ENCODE results near the gene HDAC10.
A peak's percentile ranks its signal among the peaks of the same experiment; 100 is the strongest.
"Not testable (repeated sequence)": the region's sequence is repeated elsewhere in the genome, so short reads cannot be mapped to it uniquely, and the experiment has no call there.

HDAC10 gene

GRCh38 chr22:50276143-50276542 is 25.1 kb upstream of the HDAC10 start:
- H3K36me3 ChIP-seq (ENCODE audit: control insufficient read depth in 1 of 2, insufficient read depth in 2 of 2, low read length in 2 of 2), result peaks cover 13 to 51% of the 10 kb centered on the region in 2 donors
- no peak overlapping the region for H3K4me3 ChIP-seq (ENCODE audit: low read depth in 1 of 2, low read length in 2 of 2)
- peaks cover 4% of the 10 kb centered on the region in 2 donors for H3K4me1 ChIP-seq (ENCODE audit: control insufficient read depth in 1 of 2, insufficient read depth in 2 of 2, low read length in 2 of 2)
- no peaks in the 10 kb centered on the region for H3K9me3 ChIP-seq (ENCODE audit: control insufficient read depth in 1 of 2, low read length in 2 of 2)
- H3K9ac ChIP-seq (ENCODE audit: low read depth in 1 of 2, low read length in 2 of 2), result no peak overlapping the region
- no peak overlapping the region for H3K27ac ChIP-seq (ENCODE audit: low read depth, low read length)
- H3K27me3 ChIP-seq (ENCODE audit: control insufficient read depth in 1 of 2, insufficient read depth in 2 of 2, low read length in 2 of 2), result no peaks in the 10 kb centered on the region

DNA sequence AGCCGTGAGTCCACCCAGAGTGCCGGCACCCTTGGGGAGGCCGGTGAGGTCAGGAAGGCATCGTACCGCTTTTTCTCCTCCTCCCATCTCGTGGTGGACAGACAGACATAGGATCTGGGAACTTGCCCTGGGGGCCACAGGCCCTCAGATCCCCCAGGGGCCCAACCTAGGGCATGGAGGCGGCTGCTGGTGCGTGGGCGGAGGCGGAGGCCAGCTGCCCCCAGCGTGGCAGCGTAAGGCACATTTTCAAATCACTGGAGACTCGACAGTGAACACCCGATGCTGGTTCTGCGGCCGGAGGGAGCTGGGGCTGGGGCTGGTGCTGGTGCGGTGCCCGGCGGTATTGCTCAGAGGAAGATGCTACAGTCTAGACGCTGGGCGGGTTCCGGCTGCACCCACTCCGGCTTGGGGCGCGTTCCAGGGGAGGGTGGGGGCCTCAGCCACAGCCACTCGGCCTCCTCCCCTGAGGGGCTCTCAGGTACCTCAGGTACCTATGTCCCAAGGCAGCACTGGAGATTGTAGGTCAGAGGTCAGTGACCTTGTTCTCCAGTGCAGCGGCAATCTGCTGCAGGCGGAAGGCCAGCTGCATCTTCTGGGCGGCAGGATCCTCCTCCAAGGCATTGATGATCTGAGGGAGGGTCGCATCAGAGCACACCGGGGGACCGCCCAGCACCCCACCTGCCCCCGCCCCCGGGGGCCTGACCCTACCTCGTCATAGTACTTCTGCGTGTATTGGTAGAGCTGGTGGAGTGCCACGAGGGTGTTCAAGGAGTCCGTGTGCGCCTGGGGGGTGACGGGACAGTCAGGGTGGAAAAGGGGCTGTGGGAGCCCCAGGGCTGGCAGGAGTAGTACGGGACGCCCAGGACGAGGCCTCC is 24.4 kb upstream of the HDAC10 start:
- Histone ChIP-seq H3K27me3 (ENCODE audit: control insufficient read depth in 1 of 2, insufficient read depth in 2 of 2, low read length in 2 of 2) (peaks cover 0 to 5% of the 10 kb centered on the region in 2 donors), H3K4me1 (ENCODE audit: control insufficient read depth in 1 of 2, insufficient read depth in 2 of 2, low read length in 2 of 2) (peaks cover 7 to 11% of the 10 kb centered on the region in 2 donors), H3K36me3 (ENCODE audit: control insufficient read depth in 1 of 2, insufficient read depth in 2 of 2, low read length in 2 of 2) (peaks cover 12 to 45% of the 10 kb centered on the region in 2 donors), H3K9me3 (ENCODE audit: control insufficient read depth in 1 of 2, low read length in 2 of 2) (no peaks in the 10 kb centered on the region), H3K4me3 (ENCODE audit: low read depth in 1 of 2, low read length in 2 of 2) (no peak overlapping the region), H3K27ac (ENCODE audit: low read depth, low read length) (no peak overlapping the region), H3K9ac (ENCODE audit: low read depth in 1 of 2, low read length in 2 of 2) (no peak overlapping the region)

GRCh38 chr22:50274771-50275170 is 23.7 kb upstream of the HDAC10 start:
- Histone ChIP-seq H3K4me3 (ENCODE audit: low read depth in 1 of 2, low read length in 2 of 2) (no peak overlapping the region), H3K4me1 (ENCODE audit: control insufficient read depth in 1 of 2, insufficient read depth in 2 of 2, low read length in 2 of 2) (peaks cover 7 to 12% of the 10 kb centered on the region in 2 donors), H3K27me3 (ENCODE audit: control insufficient read depth in 1 of 2, insufficient read depth in 2 of 2, low read length in 2 of 2) (peaks cover 0 to 5% of the 10 kb centered on the region in 2 donors), H3K9ac (ENCODE audit: low read depth in 1 of 2, low read length in 2 of 2) (no peak overlapping the region), H3K9me3 (ENCODE audit: control insufficient read depth in 1 of 2, low read length in 2 of 2) (no peaks in the 10 kb centered on the region), H3K27ac (ENCODE audit: low read depth, low read length) (no peak overlapping the region), H3K36me3 (ENCODE audit: control insufficient read depth in 1 of 2, insufficient read depth in 2 of 2, low read length in 2 of 2) (peaks cover 12 to 41% of the 10 kb centered on the region in 2 donors)

- Histone ChIP-seq H3K9ac (ENCODE audit: low read depth in 1 of 2, low read length in 2 of 2) (no peak overlapping the region), H3K4me3 (ENCODE audit: low read depth in 1 of 2, low read length in 2 of 2) (no peak overlapping the region), H3K36me3 (ENCODE audit: control insufficient read depth in 1 of 2, insufficient read depth in 2 of 2, low read length in 2 of 2) (peaks cover 10 to 36% of the 10 kb centered on the region in 2 donors), H3K27me3 (ENCODE audit: control insufficient read depth in 1 of 2, insufficient read depth in 2 of 2, low read length in 2 of 2) (peaks cover 2 to 5% of the 10 kb centered on the region in 2 donors), H3K27ac (ENCODE audit: low read depth, low read length) (no peak overlapping the region), H3K4me1 (ENCODE audit: control insufficient read depth in 1 of 2, insufficient read depth in 2 of 2, low read length in 2 of 2) (peaks cover 9 to 16% of the 10 kb centered on the region in 2 donors), H3K9me3 (ENCODE audit: control insufficient read depth in 1 of 2, low read length in 2 of 2) (no peaks in the 10 kb centered on the region)
Observed at GRCh38 chr22:50274311-50274710, 23.2 kb upstream of the HDAC10 start.

DNA sequence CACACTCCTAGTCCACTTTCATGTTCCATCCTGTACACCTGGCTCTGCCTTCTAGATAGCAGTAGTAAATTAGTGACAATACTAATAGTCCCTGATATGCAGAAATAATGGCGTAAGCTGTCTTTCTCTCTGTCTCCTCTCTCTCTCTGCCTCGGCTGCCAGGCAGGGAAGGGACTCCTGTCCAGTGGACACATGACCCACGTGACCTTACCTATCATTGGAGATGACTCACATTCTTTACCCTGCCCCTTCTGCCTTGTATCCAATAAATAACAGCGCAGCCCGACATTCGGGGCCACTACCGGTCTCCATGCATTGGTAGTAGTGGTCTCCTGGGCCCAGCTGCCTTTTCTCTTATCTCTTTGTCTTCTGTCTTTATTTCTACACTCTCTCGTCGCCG is 22.7 kb upstream of the HDAC10 start:
- not testable (repeated sequence) for H3K27me3 ChIP-seq (ENCODE audit: control insufficient read depth in 1 of 2, insufficient read depth in 2 of 2, low read length in 2 of 2); H3K4me3 ChIP-seq (ENCODE audit: low read depth in 1 of 2, low read length in 2 of 2); H3K9ac ChIP-seq (ENCODE audit: low read depth in 1 of 2, low read length in 2 of 2); H3K27ac ChIP-seq (ENCODE audit: low read depth, low read length); H3K9me3 ChIP-seq (ENCODE audit: control insufficient read depth in 1 of 2, low read length in 2 of 2)
- Histone ChIP-seq H3K4me1 (ENCODE audit: control insufficient read depth in 1 of 2, insufficient read depth in 2 of 2, low read length in 2 of 2) (peaks cover 15 to 21% of the 10 kb centered on the region in 2 donors), H3K36me3 (ENCODE audit: control insufficient read depth in 1 of 2, insufficient read depth in 2 of 2, low read length in 2 of 2) (peaks cover 9 to 31% of the 10 kb centered on the region in 2 donors)

- not testable (repeated sequence) for H3K27me3 ChIP-seq (ENCODE audit: control insufficient read depth in 1 of 2, insufficient read depth in 2 of 2, low read length in 2 of 2); H3K27ac ChIP-seq (ENCODE audit: low read depth, low read length); H3K9ac ChIP-seq (ENCODE audit: low read depth in 1 of 2, low read length in 2 of 2); H3K4me3 ChIP-seq (ENCODE audit: low read depth in 1 of 2, low read length in 2 of 2); H3K9me3 ChIP-seq (ENCODE audit: control insufficient read depth in 1 of 2, low read length in 2 of 2)
- Histone ChIP-seq H3K36me3 (ENCODE audit: control insufficient read depth in 1 of 2, insufficient read depth in 2 of 2, low read length in 2 of 2) (peaks cover 9 to 27% of the 10 kb centered on the region in 2 donors), H3K4me1 (ENCODE audit: control insufficient read depth in 1 of 2, insufficient read depth in 2 of 2, low read length in 2 of 2) (peaks cover 19 to 23% of the 10 kb centered on the region in 2 donors)
Observed at GRCh38 chr22:50273352-50273751, 22.3 kb upstream of the HDAC10 start.

DNA sequence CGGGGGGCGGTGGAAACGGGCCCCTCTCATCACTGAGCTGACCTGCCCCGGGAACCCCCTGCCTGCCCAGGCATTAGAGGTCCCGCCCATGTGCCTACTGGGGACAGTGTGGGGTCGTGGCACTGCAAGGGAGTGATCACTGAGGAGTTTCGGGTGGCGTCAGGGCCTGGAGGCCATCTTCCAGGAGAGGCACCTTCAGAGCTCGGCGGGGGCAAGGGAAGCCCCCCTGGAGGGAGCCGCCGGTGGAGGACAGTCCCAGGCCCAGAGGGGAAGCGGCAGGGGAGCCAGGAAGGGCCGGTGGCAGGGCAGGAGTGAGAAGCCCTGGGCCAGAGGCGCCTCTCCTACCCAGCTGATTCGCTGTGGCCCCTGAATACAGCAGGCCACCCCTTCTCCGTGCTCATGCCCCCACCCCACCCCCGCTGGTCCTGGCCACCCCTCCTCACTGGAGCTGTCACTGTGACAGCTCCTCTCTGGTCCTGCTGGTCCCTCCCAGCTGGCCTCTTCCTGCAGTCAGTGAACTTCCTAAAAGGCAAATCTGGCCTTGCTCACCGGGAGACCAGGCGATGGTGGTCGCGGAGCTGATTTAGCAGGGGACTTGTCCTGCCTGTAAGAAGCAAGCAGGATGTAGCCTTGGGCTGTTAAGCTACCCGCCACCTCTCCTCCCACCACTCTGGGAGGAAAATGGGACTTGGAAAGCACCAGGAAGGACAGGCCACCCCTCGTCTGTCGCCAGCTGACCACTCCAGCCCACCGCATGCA is 21.2 kb upstream of the HDAC10 start:
- H3K4me1 ChIP-seq (ENCODE audit: control insufficient read depth in 1 of 2, insufficient read depth in 2 of 2, low read length in 2 of 2), result peaks cover 20 to 23% of the 10 kb centered on the region in 2 donors

GRCh38 chr22:50271519-50271970 is 20.5 kb upstream of the HDAC10 start:
- no peak overlapping the region for H3K27ac ChIP-seq (ENCODE audit: low read depth, low read length)

More for the DNA sequence above, 21.2 kb upstream of the HDAC10 start:
- H3K27ac ChIP-seq (ENCODE audit: low read depth, low read length), result no peak overlapping the region
- H3K9me3 ChIP-seq (ENCODE audit: control insufficient read depth in 1 of 2, low read length in 2 of 2), result no peaks in the 10 kb centered on the region
- no peak overlapping the region for H3K4me3 ChIP-seq (ENCODE audit: low read depth in 1 of 2, low read length in 2 of 2)
- peaks cover 9 to 16% of the 10 kb centered on the region in 2 donors for H3K36me3 ChIP-seq (ENCODE audit: control insufficient read depth in 1 of 2, insufficient read depth in 2 of 2, low read length in 2 of 2)
- no peak overlapping the region for H3K9ac ChIP-seq (ENCODE audit: low read depth in 1 of 2, low read length in 2 of 2)
- peaks cover 5 to 6% of the 10 kb centered on the region in 2 donors for H3K27me3 ChIP-seq (ENCODE audit: control insufficient read depth in 1 of 2, insufficient read depth in 2 of 2, low read length in 2 of 2)

GRCh38 chr22:50270666-50271394 is 19.8 kb upstream of the HDAC10 start:
- H3K27me3 ChIP-seq (ENCODE audit: control insufficient read depth in 1 of 2, insufficient read depth in 2 of 2, low read length in 2 of 2), result peaks cover 5 to 6% of the 10 kb centered on the region in 2 donors
- H3K4me3 ChIP-seq (ENCODE audit: low read depth in 1 of 2, low read length in 2 of 2), result peak overlapping the region; percentile 50 to 55
- no peaks in the 10 kb centered on the region for H3K9me3 ChIP-seq (ENCODE audit: control insufficient read depth in 1 of 2, low read length in 2 of 2)
- peaks cover 20 to 23% of the 10 kb centered on the region in 2 donors for H3K4me1 ChIP-seq (ENCODE audit: control insufficient read depth in 1 of 2, insufficient read depth in 2 of 2, low read length in 2 of 2)
- no peak overlapping the region for H3K9ac ChIP-seq (ENCODE audit: low read depth in 1 of 2, low read length in 2 of 2)
- peaks cover 9 to 10% of the 10 kb centered on the region in 2 donors for H3K36me3 ChIP-seq (ENCODE audit: control insufficient read depth in 1 of 2, insufficient read depth in 2 of 2, low read length in 2 of 2)
- H3K27ac ChIP-seq (ENCODE audit: low read depth, low read length), result peak overlapping the region; percentile 20

More at GRCh38 chr22:50271519-50271970, 20.5 kb upstream of the HDAC10 start:
- no peak overlapping the region for H3K9ac ChIP-seq (ENCODE audit: low read depth in 1 of 2, low read length in 2 of 2)
- peak overlapping the region; percentile 40 to 50 for H3K4me3 ChIP-seq (ENCODE audit: low read depth in 1 of 2, low read length in 2 of 2)
- no peaks in the 10 kb centered on the region for H3K9me3 ChIP-seq (ENCODE audit: control insufficient read depth in 1 of 2, low read length in 2 of 2)
- peaks cover 20 to 23% of the 10 kb centered on the region in 2 donors for H3K4me1 ChIP-seq (ENCODE audit: control insufficient read depth in 1 of 2, insufficient read depth in 2 of 2, low read length in 2 of 2)
- H3K27me3 ChIP-seq (ENCODE audit: control insufficient read depth in 1 of 2, insufficient read depth in 2 of 2, low read length in 2 of 2), result peaks cover 5 to 6% of the 10 kb centered on the region in 2 donors
- H3K36me3 ChIP-seq (ENCODE audit: control insufficient read depth in 1 of 2, insufficient read depth in 2 of 2, low read length in 2 of 2), result peaks cover 9 to 16% of the 10 kb centered on the region in 2 donors

Measured in duodenal mucosa (tissue), 2 donors.